Thoracic aorta (tissue), 2 donors: Measurements from ENCODE around the gene HMGCR. TPM values are rescaled to one million over a fixed set of nuclear protein-coding genes. Genes with fewer than 3 reads are reported as not detected.

ENCODE experiments used
- ATAC-seq: fragments of 150-250 bp; one replicate; pipeline ENCODE4 v1.8.0; 2017; ENCODE audit warnings: low read depth; ENCODE audit not compliant: insufficient number of reproducible peaks, low FRiP score
- DNase-seq: peaks from one replicate; pipeline ENCODE4 v3.0.0-alpha.2; 2020; ENCODE audit warnings: low spot score
- H3K27ac ChIP-seq, 2 donors: fragments of 200-600 bp; sonication (generic); 1 replicate in 1 of 2; 2 replicates in 1 of 2; pipeline ENCODE4 v1.5.1; 2016; ENCODE audit warnings: mild to moderate bottlenecking in 2 of 2, moderate library complexity in 2 of 2
- H3K27me3 ChIP-seq: fragments of 200-600 bp; sonication (generic); replicated peaks from 2 replicates; pipeline ENCODE4 v1.6.0; 2016; ENCODE audit warnings: mild to moderate bottlenecking; ENCODE audit not compliant: insufficient read depth
- H3K36me3 ChIP-seq: fragments of 200-600 bp; sonication (generic); one replicate; pipeline ENCODE4 v1.5.1; 2016
- H3K4me1 ChIP-seq, 2 donors: fragments of 200-600 bp; sonication (generic); 1 replicate in 1 of 2; 2 replicates in 1 of 2; pipeline versions ENCODE4 v1.5.1 to v1.6.0; 2016; ENCODE audit warnings: low read depth in 2 of 2, mild to moderate bottlenecking in 1 of 2; ENCODE audit not compliant: control insufficient read depth in 1 of 2
- H3K4me3 ChIP-seq: fragments of 200-600 bp; sonication (generic); 2 replicates; pipeline ENCODE4 v1.5.1; 2016; ENCODE audit warnings: mild to moderate bottlenecking
- H3K9me3 ChIP-seq: fragments of 200-600 bp; sonication (generic); 2 replicates; pipeline ENCODE4 v1.5.1; 2016
- CTCF ChIP-seq: fragments of 200-600 bp; sonication (generic); IDR thresholded peaks from one replicate; pipeline ENCODE4 v1.5.1; 2019; ENCODE audit warnings: antibody characterized with exemption
- total RNA-seq, 2 donors: library from RNA; depleted of rRNA; stranded (reverse); fragments of >200 nt; gene quantifications; one replicate each; pipeline versions ENCODE4 v1.1.0 to v1.2.3, GENCODE V29; 2016

Gene HMGCR
- total RNA-seq, 2 donors from 2014 or later, result 13.2 to 29.1 TPM

GRCh38 chr5:75342836-75343235 lies 5.8 kb downstream of the HMGCR start:
- DNase-seq, result no peak
- H3K4me3 ChIP-seq, result no peak overlapping the region
- peaks cover 18% of the 10 kb centered on the region for H3K36me3 ChIP-seq
- no peaks in the 10 kb centered on the region for H3K27me3 ChIP-seq
- TF ChIP-seq CTCF, result no peak
- H3K9me3 ChIP-seq, result no peaks in the 10 kb centered on the region
- no peak for ATAC-seq
- no peak overlapping the region for H3K27ac ChIP-seq
- H3K4me1 ChIP-seq, result peaks cover 0 to 10% of the 10 kb centered on the region in 2 donors

- H3K27ac ChIP-seq, result no peak overlapping the region
- H3K27me3 ChIP-seq, result no peaks in the 10 kb centered on the region
- H3K4me1 ChIP-seq, result no peaks in the 10 kb centered on the region
- H3K4me3 ChIP-seq, result no peak overlapping the region
- DNase-seq (no peak), ATAC-seq (no peak)
- peaks cover 34% of the 10 kb centered on the region for H3K36me3 ChIP-seq
- no peak for TF ChIP-seq CTCF
- H3K9me3 ChIP-seq, result no peaks in the 10 kb centered on the region
Measured at GRCh38 chr5:75348241-75348640, 11.2 kb downstream of the HMGCR start.

- no peak for DNase-seq
- H3K4me3 ChIP-seq, result no peak overlapping the region
- ATAC-seq, result no peak
- H3K27me3 ChIP-seq, result no peaks in the 10 kb centered on the region
- no peak overlapping the region for H3K27ac ChIP-seq
- H3K4me1 ChIP-seq, result no peaks in the 10 kb centered on the region
- peaks cover 36% of the 10 kb centered on the region for H3K36me3 ChIP-seq
- TF ChIP-seq CTCF, result no peak
- no peaks in the 10 kb centered on the region for H3K9me3 ChIP-seq
Measured at GRCh38 chr5:75349663-75350062, 12.6 kb downstream of the HMGCR start.

GRCh38 chr5:75351139-75351926 lies 14.3 kb downstream of the HMGCR start:
- no peak for ATAC-seq
- H3K27ac ChIP-seq, result no peak overlapping the region
- no peaks in the 10 kb centered on the region for H3K4me1 ChIP-seq
- H3K4me3 ChIP-seq, result no peak overlapping the region
- peaks cover 38% of the 10 kb centered on the region for H3K36me3 ChIP-seq
- H3K27me3 ChIP-seq, result no peaks in the 10 kb centered on the region
- DNase-seq, result no peak
- TF ChIP-seq CTCF, result no peak
- no peaks in the 10 kb centered on the region for H3K9me3 ChIP-seq

- no peak for TF ChIP-seq CTCF
- Histone ChIP-seq H3K27me3 (no peaks in the 10 kb centered on the region), H3K9me3 (no peaks in the 10 kb centered on the region), H3K4me1 (no peaks in the 10 kb centered on the region), H3K27ac (no peak overlapping the region), H3K4me3 (no peak overlapping the region), H3K36me3 (peaks cover 51% of the 10 kb centered on the region)
- ATAC-seq (no peak), DNase-seq (no peak)
Measured at GRCh38 chr5:75355236-75355635, 18.2 kb downstream of the HMGCR start.
